K562 (cell line): ENCODE data around the gene TMEM86A.
"Not testable (repeated sequence)": the region's sequence is repeated elsewhere in the genome, so short reads cannot be mapped to it uniquely, and the experiment has no call there.

Source experiments
- ARID3B ChIP-seq: fragments of 250-450 bp; sonication (Bioruptor Pico); IDR thresholded peaks from 2 replicates; pipeline ENCODE4 v1.4.0; 2020; ENCODE audit warnings: borderline replicate concordance
- CTCF ChIP-seq, 3 experiments: IDR thresholded peaks in 2 of 3; conservative IDR thresholded peaks in 1 of 3; 2 replicates each; pipeline ENCODE4 v1.5.1; 2011 to 2012; ENCODE audit warnings: low read length in 3 of 3, mild to moderate bottlenecking in 3 of 3, control low read depth in 2 of 3, improper control_type of control experiment in 1 of 3, inconsistent platforms in 1 of 3, low read depth in 1 of 3, mixed read lengths in 1 of 3, moderate library complexity in 1 of 3; ENCODE audit not compliant: insufficient read depth in 2 of 3

- peak; percentile 56; the same call in 1 of the 2 replicates for TF ChIP-seq ARID3B (CRISPR knock-in tag)
- not testable (repeated sequence) for TF ChIP-seq CTCF (IDR thresholded peaks at IDR 0.05 in 2 of 3, conservative IDR thresholded peaks at IDR 0.05 in 1 of 3; ENCODE audit: insufficient read depth in 2 of 3, low read depth in 1 of 3, low read length in 3 of 3)
Observed at GRCh38 chr11:18691467-18692140, 7.0 kb upstream of the TMEM86A start.
